HG03159 (cell line): ENCODE data around the gene RGS7BP.

Source experiments
- ATAC-seq: cut with Tn5 transposase; IDR thresholded peaks from one replicate; pipeline ENCODE4 v1.9.1; 2021; ENCODE audit warnings: mild to moderate bottlenecking, moderate library complexity; ENCODE audit not compliant: unreplicated experiment

RGS7BP gene

DNA sequence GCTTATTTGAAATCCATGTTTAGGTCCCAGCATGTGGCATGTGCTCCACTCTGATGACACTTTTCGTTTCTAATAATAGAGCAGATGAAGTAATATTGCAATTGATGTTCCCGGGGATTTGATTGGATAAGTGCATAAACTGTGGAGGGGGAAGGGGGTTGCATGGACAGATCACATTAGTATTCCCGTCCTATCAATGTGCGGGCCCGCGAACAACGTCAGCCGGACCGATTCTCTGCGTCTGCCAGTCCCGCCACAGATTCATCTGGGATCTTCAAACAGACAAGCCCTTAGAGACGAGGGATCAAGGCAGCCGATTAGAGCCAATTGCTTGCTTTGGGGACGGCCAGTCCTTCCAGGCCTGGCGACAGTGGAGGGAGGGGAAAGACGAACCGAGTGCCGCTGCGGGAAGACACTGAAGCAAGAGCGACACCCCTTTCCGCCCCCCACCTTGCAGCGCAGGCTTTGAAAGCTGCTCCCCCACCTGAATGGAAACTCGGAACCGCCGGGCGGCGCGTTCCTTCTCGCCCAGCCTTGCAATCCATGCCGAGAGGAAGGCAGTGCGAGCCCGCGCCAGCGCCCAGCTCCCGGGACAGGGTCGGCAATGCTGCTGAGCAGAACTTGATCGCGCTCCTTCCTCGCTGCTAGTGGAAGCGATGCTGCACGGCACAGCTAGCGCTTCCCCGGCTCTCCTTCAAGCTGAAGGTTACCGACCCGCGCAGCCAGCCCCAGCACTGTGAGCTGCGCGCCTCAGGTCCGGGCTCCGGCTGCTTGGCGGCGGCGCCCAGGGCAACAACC, at the start of gene RGS7BP:
RGS7BP (plus strand) TSS at position 247 of the 798 bp plus-strand sequence. CDS start 610 bp downstream, outside the sequence.
- ATAC-seq: peak; percentile 55

DNA sequence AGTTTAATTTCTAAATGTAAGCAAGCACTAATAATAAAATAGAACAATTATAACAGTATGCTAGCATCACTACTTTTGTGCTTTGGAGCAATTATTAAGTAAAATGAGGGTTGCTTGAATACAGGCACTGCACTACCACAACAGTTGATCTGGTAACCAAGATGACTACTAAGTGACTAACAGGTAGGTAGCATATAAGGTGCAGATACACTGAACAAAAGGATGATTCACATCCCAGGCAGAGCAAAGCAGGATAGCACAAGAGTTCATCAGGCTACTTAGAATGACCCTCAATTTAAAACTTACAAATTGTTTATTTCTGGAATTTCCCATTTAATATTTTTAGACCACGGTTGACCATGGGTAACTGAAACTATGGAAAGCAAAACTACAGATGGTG, 48.0 kb upstream of the RGS7BP start:
- no peak for ATAC-seq

DNA sequence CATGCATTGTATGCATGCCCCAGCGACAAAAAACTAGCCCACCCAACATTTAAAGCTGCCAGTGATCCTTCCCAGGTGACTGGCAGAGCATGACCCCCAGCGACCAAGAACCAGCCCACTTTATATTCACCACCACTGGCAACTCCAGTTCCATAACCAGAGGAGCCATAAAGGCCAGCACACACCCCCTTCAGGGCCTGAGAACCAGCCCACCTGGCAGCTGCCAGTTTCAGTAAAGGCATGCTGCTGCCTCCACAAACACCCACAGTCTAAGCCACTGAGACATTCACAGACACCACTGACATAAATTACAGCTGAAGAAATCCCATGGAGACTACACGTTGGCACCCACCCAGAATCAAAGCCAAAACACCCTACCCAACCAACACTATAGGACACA, 46.9 kb upstream of the RGS7BP start:
- ATAC-seq: no peak

DNA sequence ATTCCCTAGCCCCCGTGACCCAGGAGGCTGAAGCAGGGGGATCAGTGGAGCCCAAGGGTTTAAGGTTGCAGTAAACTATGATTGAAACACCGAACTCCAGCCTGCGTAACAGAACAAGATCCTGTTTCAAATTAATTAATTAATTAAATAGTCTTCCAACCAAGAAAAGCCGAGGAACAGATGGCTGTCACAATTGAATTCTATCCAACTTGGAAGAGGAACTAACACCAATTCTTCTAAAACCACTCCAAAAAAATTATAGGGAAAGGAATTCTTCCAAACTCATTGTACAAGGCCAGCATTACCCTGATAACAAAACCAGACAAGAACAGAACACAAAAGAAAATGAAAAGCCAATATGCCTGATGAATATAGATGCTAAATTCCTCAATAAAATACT, 43.4 kb upstream of the RGS7BP start:
- ATAC-seq: no peak

DNA sequence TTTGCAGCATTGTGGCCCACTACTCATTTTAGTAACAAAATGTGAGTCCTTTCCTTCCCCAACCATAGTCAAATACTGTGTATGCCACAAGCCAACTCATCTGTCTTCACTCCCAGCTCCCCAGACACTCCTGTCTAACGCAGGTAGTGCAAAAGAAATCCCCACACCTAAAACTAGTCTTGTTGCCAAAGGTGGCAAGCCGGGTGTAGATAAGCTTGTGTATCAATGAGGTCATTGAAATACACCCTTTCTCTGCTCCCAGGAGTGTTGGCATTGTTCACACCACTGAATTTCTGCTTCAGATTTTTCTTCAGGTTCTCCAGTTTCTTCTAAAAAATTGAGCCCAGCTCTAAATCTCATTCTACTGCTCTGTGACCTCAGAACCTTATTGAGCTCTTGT, 19.7 kb upstream of the RGS7BP start:
- no peak for ATAC-seq

DNA sequence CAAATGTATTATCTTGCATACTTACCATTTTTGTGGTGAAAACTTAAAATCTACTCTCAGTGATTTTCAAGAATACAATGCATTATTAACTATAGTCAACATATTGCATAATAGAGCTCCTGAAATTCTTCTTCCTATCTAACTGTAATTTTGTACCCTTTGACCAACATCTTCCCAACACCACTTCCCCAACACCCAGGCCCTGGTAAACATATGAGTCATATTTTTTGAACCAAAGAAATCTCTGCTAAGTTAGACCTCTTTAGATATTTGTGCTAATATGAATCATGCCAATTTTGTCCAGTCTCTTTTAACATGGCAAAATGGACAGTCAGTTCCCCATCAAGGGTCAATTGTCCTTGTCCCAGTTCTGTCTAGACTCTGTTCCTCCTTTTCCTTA, 18.5 kb upstream of the RGS7BP start:
- ATAC-seq: no peak

DNA sequence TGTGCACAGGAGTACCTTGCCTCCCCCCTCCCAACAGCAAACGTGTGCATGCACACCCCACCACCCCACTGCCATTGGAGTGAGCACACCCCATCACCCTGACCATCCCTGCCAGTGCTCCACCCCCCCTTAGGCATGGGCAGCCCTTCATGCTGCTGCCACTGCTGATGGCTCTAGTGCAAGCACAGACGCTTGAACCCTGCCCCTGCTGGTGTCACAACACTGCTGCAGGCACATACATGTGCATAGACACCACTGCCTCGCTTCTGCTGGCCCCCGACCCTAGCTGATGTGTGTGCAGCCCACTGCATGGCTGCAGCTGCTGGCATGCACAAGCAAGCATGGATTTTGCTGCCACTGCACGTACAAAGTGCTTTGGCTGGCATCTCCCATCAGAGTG, 16.0 kb upstream of the RGS7BP start:
- no peak for ATAC-seq

DNA sequence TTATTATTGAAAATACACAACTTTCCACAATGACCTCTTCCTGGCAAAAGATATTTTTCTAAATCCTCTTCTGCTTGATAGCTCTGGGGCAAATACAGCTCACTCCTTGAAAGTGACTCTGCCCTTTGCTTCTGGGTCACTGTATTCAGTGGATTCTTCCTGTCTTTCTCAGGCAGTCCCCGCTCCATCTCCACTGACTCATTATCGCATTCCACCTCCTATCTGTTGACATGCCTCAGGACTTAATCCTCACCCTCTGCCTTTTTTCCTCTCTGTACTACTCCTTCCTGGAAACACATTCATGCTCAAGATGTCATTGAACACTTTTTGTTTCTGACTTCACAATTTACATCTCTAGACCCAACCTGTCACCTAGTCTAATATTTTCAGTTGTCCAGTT, 8.4 kb upstream of the RGS7BP start:
- ATAC-seq: no peak

DNA sequence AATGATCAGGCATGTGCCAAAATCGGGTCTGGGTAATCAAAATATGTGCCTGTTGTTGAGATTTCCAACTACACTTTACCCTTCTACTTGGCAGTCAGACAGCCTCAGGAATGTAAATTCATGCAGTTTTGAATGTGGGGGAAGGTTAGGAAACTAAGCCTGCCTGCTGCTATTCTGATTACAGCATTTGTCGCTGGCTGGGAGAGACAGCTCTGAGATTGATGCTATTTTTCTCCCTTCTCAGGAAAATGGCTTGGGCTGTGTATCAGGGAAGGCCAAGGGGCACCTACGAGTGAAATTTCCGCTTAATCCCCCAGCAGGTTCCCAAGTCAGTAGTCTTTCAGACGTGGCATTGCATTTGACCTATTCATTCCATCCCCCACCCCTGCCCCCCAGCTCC, 3.6 kb upstream of the RGS7BP start:
- ATAC-seq: no peak

DNA sequence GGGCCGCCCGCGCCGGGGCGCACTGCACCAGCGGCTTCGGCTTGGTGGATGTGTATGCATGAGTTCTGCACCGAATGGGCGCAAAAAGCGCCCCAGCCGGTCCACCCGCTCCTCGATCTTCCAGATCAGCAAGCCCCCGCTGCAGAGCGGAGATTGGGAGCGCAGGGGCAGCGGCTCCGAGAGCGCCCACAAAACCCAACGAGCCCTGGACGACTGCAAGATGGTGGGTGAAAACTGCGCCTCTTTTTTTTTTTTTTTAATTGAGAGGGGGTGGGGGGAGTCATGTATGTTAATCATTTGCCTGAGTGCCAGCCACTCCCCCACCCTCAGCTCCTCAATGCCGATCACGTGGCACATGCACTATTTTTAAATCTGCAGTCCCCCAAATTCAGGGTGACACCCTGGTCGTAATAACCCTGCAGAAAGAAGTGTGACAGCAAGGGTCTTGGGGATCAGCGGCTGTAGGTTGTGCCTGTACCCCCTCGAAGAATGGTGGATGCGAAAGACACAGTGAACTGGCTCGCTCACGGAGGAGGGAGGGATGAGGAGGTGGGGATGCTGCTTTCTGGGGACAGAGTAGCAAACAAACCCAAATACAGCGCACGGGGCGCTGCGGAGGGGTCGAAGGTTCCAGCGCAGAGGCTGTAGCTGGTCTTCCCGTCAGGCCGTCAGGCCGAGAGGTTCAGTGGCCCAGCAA, 900 bp downstream of the RGS7BP start:
- no peak for ATAC-seq

DNA sequence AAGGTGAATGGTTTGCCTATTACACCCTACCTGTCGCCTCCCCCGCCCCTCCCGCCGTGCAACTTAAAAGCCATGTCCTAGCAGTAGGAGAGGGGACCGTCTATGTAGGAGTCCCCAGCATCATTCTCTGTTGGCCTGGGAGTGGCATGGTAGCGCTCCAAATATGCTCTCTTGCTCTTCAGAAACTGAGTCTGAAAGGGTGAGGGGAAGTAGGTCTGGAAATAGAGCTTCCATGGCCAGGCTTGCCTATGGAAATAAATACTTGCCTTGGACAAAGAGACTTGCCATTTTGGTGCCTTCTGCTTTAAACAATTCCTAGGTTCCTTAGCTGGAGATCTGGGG, 1.4 kb downstream of the RGS7BP start:
- no peak for ATAC-seq

DNA sequence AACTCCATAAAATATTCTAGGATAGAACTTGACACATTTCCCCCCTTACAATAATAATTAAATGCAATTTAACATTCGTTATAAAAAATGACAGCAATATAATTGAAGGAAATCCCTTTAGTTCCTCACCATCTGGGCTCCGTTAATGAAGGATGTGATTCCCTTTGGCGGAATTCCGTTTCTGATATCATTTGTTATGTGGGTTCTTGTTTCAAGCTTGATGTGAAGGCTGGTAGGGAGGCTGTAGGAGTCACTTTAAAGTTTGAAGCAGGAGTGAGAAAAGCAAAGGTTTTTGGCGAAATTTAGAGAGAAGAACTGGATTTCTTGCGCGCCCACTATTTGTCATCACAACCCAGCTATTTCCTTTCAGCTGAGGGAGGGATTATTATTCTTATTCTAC, 4.0 kb downstream of the RGS7BP start:
- ATAC-seq: no peak

DNA sequence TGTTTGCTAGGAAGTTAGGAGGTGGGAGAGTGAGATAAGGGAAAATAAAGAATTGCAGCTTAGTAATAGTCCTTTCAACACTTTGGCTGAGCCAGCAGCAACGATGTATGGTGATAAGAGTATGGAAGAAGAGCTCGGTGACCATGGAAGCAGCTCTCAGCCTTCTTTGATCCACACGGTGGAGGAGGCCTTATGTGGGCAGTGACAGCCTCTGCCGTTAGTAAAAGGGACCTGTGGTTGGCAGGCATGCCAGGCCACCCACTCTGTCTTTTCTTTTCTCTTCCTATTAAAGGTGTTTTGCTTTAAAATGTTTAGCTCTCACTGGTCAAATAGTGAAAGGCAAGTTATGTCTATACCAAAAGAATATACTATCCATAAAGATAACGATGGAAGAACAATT, 7.7 kb downstream of the RGS7BP start:
- ATAC-seq: no peak

DNA sequence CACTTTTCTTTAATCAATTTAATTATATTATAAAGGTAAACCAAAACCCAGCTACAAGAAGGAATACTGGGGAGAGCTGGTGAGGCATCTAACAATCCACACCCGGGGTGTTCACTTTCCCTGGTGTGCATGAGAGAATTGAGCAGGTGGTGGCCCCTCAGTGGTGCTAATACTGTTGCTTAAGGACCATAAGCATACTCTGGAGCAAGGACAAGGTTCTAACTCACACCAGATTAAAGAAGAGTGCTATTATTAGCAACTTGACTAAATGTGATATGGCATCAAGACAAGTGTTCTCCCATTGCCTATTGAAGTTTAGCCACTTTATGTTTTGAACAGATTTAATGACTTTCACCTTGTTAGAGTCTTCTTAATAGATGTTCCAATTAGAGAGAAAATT, 8.8 kb downstream of the RGS7BP start:
- no peak for ATAC-seq

DNA sequence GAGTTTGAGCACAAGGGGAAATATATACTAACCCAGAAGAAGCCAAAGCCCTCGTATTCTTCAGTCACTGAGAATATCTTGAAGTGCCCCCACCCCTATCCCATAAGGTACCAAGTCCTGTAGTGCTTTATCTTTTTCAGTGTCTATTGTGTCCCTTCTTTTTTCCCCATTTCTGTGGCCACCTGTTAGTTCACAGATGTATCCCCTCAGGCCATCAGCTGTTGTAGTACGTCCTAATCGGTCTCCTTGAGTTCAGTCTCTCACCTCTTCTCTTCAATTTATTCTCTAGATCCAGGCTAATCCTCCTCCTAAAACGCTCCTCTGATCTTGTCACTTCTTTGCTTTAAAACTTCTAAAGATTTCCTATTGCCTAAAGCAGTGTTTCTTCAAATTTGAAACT, 10.4 kb downstream of the RGS7BP start:
- ATAC-seq: no peak

DNA sequence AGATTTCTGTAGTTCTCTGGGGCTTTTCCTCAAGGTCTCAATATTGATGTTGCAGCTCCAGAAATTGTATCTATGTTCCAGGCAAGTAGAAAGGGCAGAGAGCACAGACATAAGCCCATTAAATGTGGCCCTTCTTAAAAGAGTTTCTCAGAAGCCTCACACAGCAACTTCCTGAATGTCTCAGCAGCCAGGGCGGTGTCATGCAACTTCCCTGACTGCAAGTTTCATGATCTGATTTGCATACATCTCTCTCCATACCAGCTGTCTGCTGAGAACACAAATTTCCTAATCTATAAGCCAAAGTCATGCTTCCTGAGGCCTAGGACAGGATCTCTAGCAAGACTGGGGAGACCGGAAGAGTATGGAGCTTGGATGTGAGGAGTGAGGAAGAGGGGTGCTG, 13.0 kb downstream of the RGS7BP start:
- peak; percentile 76 for ATAC-seq

DNA sequence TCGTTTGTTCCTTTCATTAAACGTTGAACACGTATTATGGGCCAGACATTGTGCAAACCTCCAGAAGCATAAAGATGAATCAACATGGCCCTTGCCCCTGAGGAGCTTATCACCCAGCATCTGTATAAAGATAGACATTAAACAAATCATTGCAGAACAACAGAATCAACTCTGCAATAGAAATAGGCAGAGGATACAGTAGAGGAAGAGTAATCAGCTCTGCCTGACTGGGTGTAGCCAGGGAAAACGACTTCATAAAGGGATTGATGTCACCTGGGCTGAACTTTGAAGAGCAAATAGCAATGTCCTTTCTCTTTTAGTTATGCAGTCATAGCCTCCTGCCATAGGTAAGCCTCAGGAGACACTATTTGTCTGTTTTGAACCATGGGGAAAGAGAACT, 13.4 kb downstream of the RGS7BP start:
- ATAC-seq: peak; percentile 16

DNA sequence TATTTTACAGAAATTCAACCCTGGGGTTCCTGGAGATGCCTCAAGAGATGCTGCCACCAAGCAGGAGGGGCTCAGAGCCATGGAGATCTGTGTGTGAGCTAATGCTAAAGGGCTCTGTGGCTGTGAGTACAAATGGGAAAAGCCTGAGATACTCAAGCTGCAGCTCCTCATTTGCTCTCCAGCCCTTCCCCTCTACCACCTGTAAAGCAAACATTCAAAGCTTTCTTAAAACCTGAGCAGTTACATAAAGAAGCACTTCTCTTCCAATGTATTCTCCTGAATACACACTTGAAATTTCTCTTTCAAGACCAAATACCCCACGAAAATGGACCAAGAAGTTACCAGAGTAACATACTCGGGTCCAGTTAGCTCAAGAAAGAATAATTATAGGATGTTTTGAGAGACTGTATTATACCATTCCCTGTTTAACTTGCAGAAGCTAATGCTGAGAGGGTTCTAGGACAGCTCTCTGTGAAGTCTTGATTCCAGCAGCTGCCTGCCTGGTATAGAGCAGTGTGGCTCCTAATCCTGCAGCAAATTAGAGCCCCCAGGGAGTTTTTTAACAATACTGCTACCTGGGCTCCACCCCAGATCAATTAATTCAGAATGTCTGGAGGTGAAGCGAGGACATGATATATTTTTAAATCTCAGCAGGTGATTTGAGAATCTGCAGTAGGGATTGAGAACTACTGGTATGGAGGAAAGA, 21.1 kb downstream of the RGS7BP start:
- no peak for ATAC-seq

DNA sequence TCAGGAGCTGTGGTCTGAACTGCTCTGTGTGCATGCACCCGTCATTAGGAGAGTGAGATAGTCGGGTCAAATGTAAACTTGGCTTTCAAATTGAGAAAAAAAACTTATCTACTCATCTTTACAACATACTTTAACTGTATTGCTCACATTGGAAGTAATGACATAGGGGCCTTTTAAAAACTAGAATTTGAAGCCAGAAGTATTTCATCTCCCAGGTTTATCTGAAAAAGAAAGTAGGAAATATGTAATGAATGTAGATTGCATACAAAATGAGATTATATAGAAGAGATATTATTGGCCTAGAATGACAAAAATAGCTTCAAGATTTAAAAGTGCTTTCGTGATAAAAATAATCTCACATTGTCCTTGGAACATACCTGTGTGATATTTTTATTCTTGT, 24.3 kb downstream of the RGS7BP start:
- no peak for ATAC-seq

DNA sequence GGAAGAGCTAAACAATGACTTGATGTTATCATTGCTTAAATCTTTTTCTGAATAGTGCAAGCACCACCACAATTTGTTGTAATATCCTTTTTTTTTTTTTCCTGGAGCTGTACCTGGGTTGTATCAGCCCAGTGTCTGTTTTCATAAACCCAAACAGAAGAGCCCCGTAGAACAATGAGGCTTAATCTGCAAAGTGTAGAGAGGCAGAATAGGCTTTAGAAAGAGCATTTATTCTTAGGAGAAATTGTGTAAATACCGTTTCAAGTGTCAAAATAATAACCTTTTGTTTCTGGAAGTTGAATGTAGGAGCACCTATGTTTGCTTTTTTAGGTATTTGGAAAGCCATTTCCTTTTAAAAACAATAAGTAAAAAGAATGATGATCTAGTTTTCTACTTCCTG, 26.4 kb downstream of the RGS7BP start:
- ATAC-seq: no peak

DNA sequence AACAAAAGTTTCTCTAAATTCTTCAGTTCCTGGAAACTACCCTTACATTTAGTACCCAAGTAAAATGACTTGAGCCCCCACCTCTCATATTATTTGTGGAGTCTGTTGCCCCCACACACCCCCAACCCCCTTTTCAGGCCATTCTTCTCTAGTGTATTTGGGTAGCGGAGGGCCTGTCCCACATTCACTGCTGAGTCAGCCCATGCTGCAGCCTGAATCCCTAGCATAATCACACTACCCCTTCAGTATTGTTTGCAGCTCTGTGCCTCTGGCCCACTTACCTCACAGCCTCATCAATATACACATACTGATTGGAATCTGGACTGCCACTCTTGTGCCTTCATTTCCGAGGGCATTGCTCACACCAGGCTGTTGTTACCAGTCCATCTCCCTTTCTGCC, 26.8 kb downstream of the RGS7BP start:
- no peak for ATAC-seq

DNA sequence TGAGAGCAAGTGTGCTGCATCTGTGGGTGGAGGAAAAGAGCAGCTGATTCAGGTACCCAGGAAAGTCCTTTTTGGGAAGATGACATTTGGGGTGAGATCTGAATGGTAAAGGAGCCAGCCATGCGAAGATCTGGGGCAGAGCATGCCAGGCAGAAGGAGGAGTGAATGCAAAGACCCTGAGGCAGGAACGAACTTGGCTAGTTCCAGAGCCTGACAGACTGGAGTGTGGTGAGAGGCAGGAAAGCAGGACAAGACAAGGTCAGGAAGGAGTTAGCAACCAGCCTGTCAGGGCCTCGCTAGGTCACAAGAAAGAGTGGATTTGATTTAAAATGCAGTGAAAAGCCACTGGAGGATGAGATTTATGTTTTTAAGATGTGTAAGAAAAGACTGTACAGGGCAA, 28.2 kb downstream of the RGS7BP start:
- no peak for ATAC-seq
